ENCODE results near the gene TDRKH. TPM values are rescaled to one million over a fixed set of nuclear protein-coding genes. Genes with fewer than 3 reads are reported as not detected.

The TDRKH gene
- polyA plus RNA-seq, 1 experiment, result 1.1 TPM

DNA sequence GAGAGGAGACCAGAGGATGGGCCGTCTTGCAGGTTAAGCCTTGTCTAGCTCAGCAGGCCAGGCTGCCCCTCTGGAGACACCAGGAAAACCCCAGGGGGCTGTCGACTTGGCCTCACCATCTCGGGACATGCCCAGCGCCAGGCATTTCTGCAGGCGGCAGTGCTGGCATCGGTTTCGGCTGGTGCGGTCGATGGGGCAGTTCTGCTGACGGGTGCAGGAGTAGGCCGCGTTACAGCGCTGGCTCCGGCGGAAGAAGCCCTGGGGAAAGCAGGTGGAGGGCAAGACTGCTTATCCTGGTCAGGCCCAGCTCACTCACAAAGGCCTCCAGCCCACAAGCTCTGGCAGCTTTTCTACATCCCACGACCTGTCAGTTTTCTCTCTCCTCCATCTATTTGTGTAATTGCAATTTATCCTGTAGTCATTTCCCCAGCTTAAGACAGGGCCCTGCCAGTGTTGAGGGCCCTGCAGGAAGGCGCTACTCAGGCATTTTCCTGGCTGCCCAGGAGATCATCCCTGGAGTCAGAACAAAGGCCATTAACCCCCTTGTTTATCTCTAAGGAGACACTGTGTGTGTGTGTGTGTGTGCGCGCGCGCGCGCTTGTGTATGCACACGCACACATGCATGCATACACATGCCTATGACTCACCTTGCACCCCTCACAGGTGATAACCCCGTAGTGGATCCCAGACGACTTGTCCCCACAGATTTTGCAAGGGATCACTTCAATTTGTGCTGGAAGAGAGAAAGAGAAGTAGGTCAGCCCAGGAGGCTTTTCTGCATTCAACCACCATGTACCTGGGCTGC is 26.4 kb upstream of the TDRKH start:
- Histone ChIP-seq H3K36me3 (ENCODE audit: control insufficient read depth, insufficient read depth, low read length) (no peaks in the 10 kb centered on the region), H3K27me3 (ENCODE audit: control insufficient read depth, insufficient read depth, low read length) (peaks cover 28% of the 10 kb centered on the region), H3K4me3 (ENCODE audit: low read depth, low read length) (no peak overlapping the region)
- POLR2A ChIA-PET, result no interaction called here
- CTCF ChIA-PET, result interaction anchor here (1.0 kb wide), 1 partner anchor 118 kb away, joined by 3 read pairs; no protein-coding TSS in a partner anchor
- no peak for TF ChIP-seq CTCF (IDR thresholded peaks at IDR 0.05; ENCODE audit: insufficient read depth, low read depth, low read length)
- DNase-seq (ENCODE audit: low read depth), result no peak

- Histone ChIP-seq H3K27me3 (ENCODE audit: control insufficient read depth, insufficient read depth, low read length) (peaks cover 28% of the 10 kb centered on the region), H3K4me3 (ENCODE audit: low read depth, low read length) (no peak overlapping the region), H3K36me3 (ENCODE audit: control insufficient read depth, insufficient read depth, low read length) (no peaks in the 10 kb centered on the region)
- no peak for DNase-seq (ENCODE audit: low read depth)
- CTCF ChIA-PET, result no interaction called here
- POLR2A ChIA-PET, result no interaction called here
- no peak for TF ChIP-seq CTCF (IDR thresholded peaks at IDR 0.05; ENCODE audit: insufficient read depth, low read depth, low read length)
Observed at GRCh38 chr1:151815716-151816327, 25.5 kb upstream of the TDRKH start.

- ChIA-PET POLR2A (no interaction called here), CTCF (no interaction called here)
- DNase-seq (ENCODE audit: low read depth), result no peak
- no peak for TF ChIP-seq CTCF (IDR thresholded peaks at IDR 0.05; ENCODE audit: insufficient read depth, low read depth, low read length)
- Histone ChIP-seq H3K4me3 (ENCODE audit: low read depth, low read length) (no peak overlapping the region), H3K36me3 (ENCODE audit: control insufficient read depth, insufficient read depth, low read length) (no peaks in the 10 kb centered on the region), H3K27me3 (ENCODE audit: control insufficient read depth, insufficient read depth, low read length) (peaks cover 28% of the 10 kb centered on the region)
Observed at GRCh38 chr1:151814971-151815545, 24.8 kb upstream of the TDRKH start.

DNA sequence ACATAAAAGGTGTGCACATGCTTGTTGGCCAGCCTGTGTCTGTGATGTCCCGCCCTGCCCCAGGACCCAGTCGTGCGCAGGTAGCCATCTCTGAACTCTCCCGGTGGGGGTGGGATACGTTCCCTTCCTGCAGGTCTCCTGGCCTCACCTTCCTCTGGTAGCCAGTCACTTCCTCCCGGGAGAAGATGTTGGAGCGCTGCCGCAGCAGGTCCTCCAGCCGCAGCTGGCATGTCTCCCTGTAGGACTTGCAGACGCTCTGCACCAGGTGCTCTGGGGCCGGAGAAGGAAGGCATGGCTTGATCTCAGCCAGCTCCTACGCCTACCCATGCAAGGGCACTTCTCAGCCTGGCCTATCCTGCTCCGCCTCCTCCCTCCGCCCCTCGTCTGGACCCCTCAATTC is 24.1 kb upstream of the TDRKH start:
- no peaks in the 10 kb centered on the region for H3K36me3 ChIP-seq (ENCODE audit: control insufficient read depth, insufficient read depth, low read length)
- H3K4me3 ChIP-seq (ENCODE audit: low read depth, low read length), result no peak overlapping the region
- H3K27me3 ChIP-seq (ENCODE audit: control insufficient read depth, insufficient read depth, low read length), result peaks cover 30% of the 10 kb centered on the region
- ChIA-PET POLR2A (no interaction called here), CTCF (no interaction called here)
- DNase-seq (ENCODE audit: low read depth), result no peak
- TF ChIP-seq CTCF (IDR thresholded peaks at IDR 0.05; ENCODE audit: insufficient read depth, low read depth, low read length), result no peak

GRCh38 chr1:151813271-151813977 is 23.1 kb upstream of the TDRKH start:
- no peak for TF ChIP-seq CTCF (IDR thresholded peaks at IDR 0.05; ENCODE audit: insufficient read depth, low read depth, low read length)
- CTCF ChIA-PET, result no interaction called here
- Histone ChIP-seq H3K36me3 (ENCODE audit: control insufficient read depth, insufficient read depth, low read length) (no peaks in the 10 kb centered on the region), H3K27me3 (ENCODE audit: control insufficient read depth, insufficient read depth, low read length) (peaks cover 29% of the 10 kb centered on the region), H3K4me3 (ENCODE audit: low read depth, low read length) (no peak overlapping the region)
- DNase-seq (ENCODE audit: low read depth), result no peak
- POLR2A ChIA-PET, result no interaction called here

All from BJ (cell line).